ENCODE measurements around the gene TMEFF2. TPM values are rescaled to one million over a fixed set of nuclear protein-coding genes. Genes with fewer than 3 reads are reported as not detected.
A peak's percentile ranks its signal among the peaks of the same experiment; 100 is the strongest.

TMEFF2 gene
- total RNA-seq, 1 experiment from 2014 or later = not detected

- no peak for DNase-seq (ENCODE audit: low read depth)
- in situ Hi-C loops (cut with HindIII; ENCODE audit: low pct_unique_long_range_greater_than_20kb, low sequenced_read_pairs) = loop anchor here (25.0 kb wide), 1 partner anchor 412 kb away; no protein-coding TSS in a partner anchor
Measured at GRCh38 chr2:191974676-191975075, 220.1 kb downstream of the TMEFF2 start.

GRCh38 chr2:191970867-191971266 is 223.9 kb downstream of the TMEFF2 start:
- in situ Hi-C loops (cut with HindIII; ENCODE audit: low pct_unique_long_range_greater_than_20kb, low sequenced_read_pairs) = no loop called here
- no peak for DNase-seq (ENCODE audit: low read depth)

- in situ Hi-C loops (cut with HindIII; ENCODE audit: low pct_unique_long_range_greater_than_20kb, low sequenced_read_pairs) = no loop called here
- DNase-seq (ENCODE audit: low read depth) = no peak
Measured at GRCh38 chr2:191968120-191968519, 226.6 kb downstream of the TMEFF2 start.

GRCh38 chr2:191965733-191966132 is 229.0 kb downstream of the TMEFF2 start:
- in situ Hi-C loops (cut with HindIII; ENCODE audit: low pct_unique_long_range_greater_than_20kb, low sequenced_read_pairs) = no loop called here
- DNase-seq (ENCODE audit: low read depth) = no peak

GRCh38 chr2:191961556-191961955 is 233.2 kb downstream of the TMEFF2 start:
- no peak for DNase-seq (ENCODE audit: low read depth)
- in situ Hi-C loops (cut with HindIII; ENCODE audit: low pct_unique_long_range_greater_than_20kb, low sequenced_read_pairs) = no loop called here

- no peak for DNase-seq (ENCODE audit: low read depth)
- in situ Hi-C loops (cut with HindIII; ENCODE audit: low pct_unique_long_range_greater_than_20kb, low sequenced_read_pairs) = no loop called here
Measured at GRCh38 chr2:191959209-191959608, 235.5 kb downstream of the TMEFF2 start.

GRCh38 chr2:191957996-191958860 is 236.5 kb downstream of the TMEFF2 start:
- in situ Hi-C loops (cut with HindIII; ENCODE audit: low pct_unique_long_range_greater_than_20kb, low sequenced_read_pairs) = no loop called here

GRCh38 chr2:191954451-191954850 is 240.3 kb downstream of the TMEFF2 start:
- in situ Hi-C loops (cut with HindIII; ENCODE audit: low pct_unique_long_range_greater_than_20kb, low sequenced_read_pairs) = no loop called here
- no peak for DNase-seq (ENCODE audit: low read depth)

More at GRCh38 chr2:191957996-191958860, 236.5 kb downstream of the TMEFF2 start:
- DNase-seq (ENCODE audit: low read depth) = no peak

GRCh38 chr2:191952515-191953270 is 242.0 kb downstream of the TMEFF2 start:
- no peak for DNase-seq (ENCODE audit: low read depth)
- in situ Hi-C loops (cut with HindIII; ENCODE audit: low pct_unique_long_range_greater_than_20kb, low sequenced_read_pairs) = no loop called here

- in situ Hi-C loops (cut with HindIII; ENCODE audit: low pct_unique_long_range_greater_than_20kb, low sequenced_read_pairs) = no loop called here
- no peak for DNase-seq (ENCODE audit: low read depth)
Measured at GRCh38 chr2:191951832-191952231, 242.9 kb downstream of the TMEFF2 start.

- in situ Hi-C loops (cut with HindIII; ENCODE audit: low pct_unique_long_range_greater_than_20kb, low sequenced_read_pairs) = no loop called here
- no peak for DNase-seq (ENCODE audit: low read depth)
Measured at GRCh38 chr2:191951376-191951775, 243.4 kb downstream of the TMEFF2 start.

- DNase-seq (ENCODE audit: low read depth) = peak; percentile 11
- in situ Hi-C loops (cut with HindIII; ENCODE audit: low pct_unique_long_range_greater_than_20kb, low sequenced_read_pairs) = no loop called here
Measured at GRCh38 chr2:191950132-191950874, 244.4 kb downstream of the TMEFF2 start.

GRCh38 chr2:191947235-191947634 is 247.5 kb downstream of the TMEFF2 start:
- in situ Hi-C loops (cut with HindIII; ENCODE audit: low pct_unique_long_range_greater_than_20kb, low sequenced_read_pairs) = no loop called here
- DNase-seq (ENCODE audit: low read depth) = no peak

- DNase-seq (ENCODE audit: low read depth) = no peak
- in situ Hi-C loops (cut with HindIII; ENCODE audit: low pct_unique_long_range_greater_than_20kb, low sequenced_read_pairs) = no loop called here
Measured at GRCh38 chr2:191946471-191947182, 248.1 kb downstream of the TMEFF2 start.

GRCh38 chr2:191945623-191946022 is 249.1 kb downstream of the TMEFF2 start:
- no peak for DNase-seq (ENCODE audit: low read depth)
- in situ Hi-C loops (cut with HindIII; ENCODE audit: low pct_unique_long_range_greater_than_20kb, low sequenced_read_pairs) = no loop called here

- no peak for DNase-seq (ENCODE audit: low read depth)
- in situ Hi-C loops (cut with HindIII; ENCODE audit: low pct_unique_long_range_greater_than_20kb, low sequenced_read_pairs) = no loop called here
Measured at GRCh38 chr2:191942739-191943103, 252.0 kb downstream of the TMEFF2 start.

GRCh38 chr2:191942090-191942738 is 252.5 kb downstream of the TMEFF2 start:
- in situ Hi-C loops (cut with HindIII; ENCODE audit: low pct_unique_long_range_greater_than_20kb, low sequenced_read_pairs) = no loop called here
- DNase-seq (ENCODE audit: low read depth) = no peak
